ENCODE data around the gene PACRGL.

The PACRGL gene

GRCh38 chr4:20681271-20681670 is 19.0 kb upstream of the PACRGL start:
- Histone ChIP-seq H3K9ac (ENCODE audit: low read length) (no peak overlapping the region), H3K27me3 (ENCODE audit: control insufficient read depth in 1 of 2, insufficient read depth in 2 of 2, low read length in 2 of 2) (no peaks in the 10 kb centered on the region), H3K4me1 (ENCODE audit: insufficient read depth, low read length) (peaks cover 24% of the 10 kb centered on the region), H3K36me3 (ENCODE audit: insufficient read depth, low read length) (no peaks in the 10 kb centered on the region), H3K4me3 (ENCODE audit: low read depth in 1 of 2, low read length in 2 of 2) (no peak overlapping the region), H3K27ac (ENCODE audit: low read depth, low read length) (no peak overlapping the region), H3K9me3 (ENCODE audit: low read length) (no peaks in the 10 kb centered on the region)

GRCh38 chr4:20682853-20683252 is 17.4 kb upstream of the PACRGL start:
- H3K4me3 ChIP-seq (ENCODE audit: low read depth in 1 of 2, low read length in 2 of 2), result no peak overlapping the region
- H3K36me3 ChIP-seq (ENCODE audit: insufficient read depth, low read length), result no peaks in the 10 kb centered on the region
- no peak overlapping the region for H3K9ac ChIP-seq (ENCODE audit: low read length)
- H3K27me3 ChIP-seq (ENCODE audit: control insufficient read depth in 1 of 2, insufficient read depth in 2 of 2, low read length in 2 of 2), result no peaks in the 10 kb centered on the region
- no peak overlapping the region for H3K27ac ChIP-seq (ENCODE audit: low read depth, low read length)
- H3K9me3 ChIP-seq (ENCODE audit: low read length), result no peaks in the 10 kb centered on the region
- H3K4me1 ChIP-seq (ENCODE audit: insufficient read depth, low read length), result peaks cover 15% of the 10 kb centered on the region

GRCh38 chr4:20683766-20684165 is 16.5 kb upstream of the PACRGL start:
- no peaks in the 10 kb centered on the region for H3K9me3 ChIP-seq (ENCODE audit: low read length)
- no peak overlapping the region for H3K27ac ChIP-seq (ENCODE audit: low read depth, low read length)

DNA sequence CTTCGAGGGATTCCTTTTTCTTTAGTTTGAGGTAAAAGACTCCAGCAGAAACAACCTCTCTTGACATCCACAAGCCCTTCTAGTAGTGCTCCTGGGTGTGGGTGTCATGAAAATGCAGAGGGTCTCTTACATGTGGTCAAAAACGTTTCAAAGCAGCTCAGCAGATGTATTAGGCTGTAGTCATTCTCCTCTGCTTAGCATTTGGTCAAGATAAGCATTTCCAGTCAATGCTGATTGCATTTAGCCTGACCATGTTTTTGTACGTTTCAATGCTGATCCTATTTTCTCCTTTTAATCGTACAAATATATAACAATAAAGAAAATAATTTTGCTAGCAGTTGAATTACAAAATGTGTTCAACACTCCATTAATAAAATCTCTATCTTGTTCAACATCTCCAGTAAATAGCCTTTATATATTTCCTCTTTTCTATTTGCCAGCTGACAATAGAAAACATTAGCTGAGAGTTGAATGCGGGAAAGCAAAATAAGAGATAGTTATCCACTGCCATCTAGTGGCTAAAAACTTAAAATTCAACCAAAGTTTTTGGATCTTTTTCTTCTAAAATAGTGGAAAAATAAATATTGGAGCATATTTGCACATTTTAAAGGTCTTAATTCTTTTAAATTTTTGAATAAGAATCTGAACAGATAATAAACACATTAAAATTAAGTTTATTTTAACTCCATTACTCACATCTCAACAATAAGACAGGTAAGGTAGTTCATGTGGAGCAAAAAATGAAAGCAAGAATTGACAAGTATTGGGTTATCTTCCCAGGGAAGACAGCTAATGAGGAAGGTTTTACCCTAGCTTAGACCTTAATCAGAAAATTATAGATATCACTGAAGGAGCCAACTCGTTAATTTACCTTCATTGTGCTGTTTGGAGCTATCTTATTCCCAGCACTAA is 15.2 kb upstream of the PACRGL start:
- H3K4me3 ChIP-seq (ENCODE audit: low read depth in 1 of 2, low read length in 2 of 2), result no peak overlapping the region
- H3K4me1 ChIP-seq (ENCODE audit: insufficient read depth, low read length), result peaks cover 15% of the 10 kb centered on the region
- no peak overlapping the region for H3K27ac ChIP-seq (ENCODE audit: low read depth, low read length)
- H3K36me3 ChIP-seq (ENCODE audit: insufficient read depth, low read length), result no peaks in the 10 kb centered on the region
- no peak overlapping the region for H3K9ac ChIP-seq (ENCODE audit: low read length)
- H3K27me3 ChIP-seq (ENCODE audit: control insufficient read depth in 1 of 2, insufficient read depth in 2 of 2, low read length in 2 of 2), result no peaks in the 10 kb centered on the region
- H3K9me3 ChIP-seq (ENCODE audit: low read length), result no peaks in the 10 kb centered on the region

More at GRCh38 chr4:20683766-20684165, 16.5 kb upstream of the PACRGL start:
- peaks cover 15% of the 10 kb centered on the region for H3K4me1 ChIP-seq (ENCODE audit: insufficient read depth, low read length)
- H3K27me3 ChIP-seq (ENCODE audit: control insufficient read depth in 1 of 2, insufficient read depth in 2 of 2, low read length in 2 of 2), result no peaks in the 10 kb centered on the region
- H3K4me3 ChIP-seq (ENCODE audit: low read depth in 1 of 2, low read length in 2 of 2), result no peak overlapping the region
- H3K9ac ChIP-seq (ENCODE audit: low read length), result no peak overlapping the region
- H3K36me3 ChIP-seq (ENCODE audit: insufficient read depth, low read length), result no peaks in the 10 kb centered on the region

- no peaks in the 10 kb centered on the region for H3K9me3 ChIP-seq (ENCODE audit: low read length)
- no peaks in the 10 kb centered on the region for H3K36me3 ChIP-seq (ENCODE audit: insufficient read depth, low read length)
- no peak overlapping the region for H3K4me3 ChIP-seq (ENCODE audit: low read depth in 1 of 2, low read length in 2 of 2)
- H3K27me3 ChIP-seq (ENCODE audit: control insufficient read depth in 1 of 2, insufficient read depth in 2 of 2, low read length in 2 of 2), result no peaks in the 10 kb centered on the region
- H3K9ac ChIP-seq (ENCODE audit: low read length), result no peak overlapping the region
- H3K4me1 ChIP-seq (ENCODE audit: insufficient read depth, low read length), result peaks cover 3% of the 10 kb centered on the region
- H3K27ac ChIP-seq (ENCODE audit: low read depth, low read length), result no peak overlapping the region
These were observed 12.4 kb upstream of the PACRGL start for GRCh38 chr4:20687864-20688263.

DNA sequence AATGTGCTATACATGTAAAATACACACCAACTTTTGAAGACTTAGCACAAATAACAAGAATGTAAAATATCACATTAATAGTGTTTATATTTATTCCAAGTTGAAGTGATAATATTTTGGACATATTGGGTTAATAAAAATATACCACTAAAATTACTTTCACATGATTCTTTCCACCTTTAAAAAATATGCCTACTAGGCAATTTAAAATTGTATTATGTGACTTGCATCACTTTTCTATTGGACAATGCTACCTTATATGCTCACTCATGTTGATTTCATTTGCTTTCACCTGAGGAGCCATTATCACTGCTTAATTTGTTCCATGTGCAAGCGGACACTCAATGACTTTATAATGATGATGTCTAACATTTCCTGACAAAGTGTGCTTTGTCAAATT is 3.4 kb upstream of the PACRGL start:
- Histone ChIP-seq H3K36me3 (ENCODE audit: insufficient read depth, low read length) (no peaks in the 10 kb centered on the region), H3K4me3 (ENCODE audit: low read depth in 1 of 2, low read length in 2 of 2) (no peak overlapping the region), H3K9ac (ENCODE audit: low read length) (no peak overlapping the region)

GRCh38 chr4:20698382-20698781 is 1.9 kb upstream of the PACRGL start:
- no peaks in the 10 kb centered on the region for H3K36me3 ChIP-seq (ENCODE audit: insufficient read depth, low read length)
- peaks cover 15% of the 10 kb centered on the region for H3K4me1 ChIP-seq (ENCODE audit: insufficient read depth, low read length)
- H3K27ac ChIP-seq (ENCODE audit: low read depth, low read length), result no peak overlapping the region
- H3K9me3 ChIP-seq (ENCODE audit: low read length), result no peaks in the 10 kb centered on the region
- no peak overlapping the region for H3K9ac ChIP-seq (ENCODE audit: low read length)
- H3K27me3 ChIP-seq (ENCODE audit: control insufficient read depth in 1 of 2, insufficient read depth in 2 of 2, low read length in 2 of 2), result no peaks in the 10 kb centered on the region
- no peak overlapping the region for H3K4me3 ChIP-seq (ENCODE audit: low read depth in 1 of 2, low read length in 2 of 2)

More for the DNA sequence above, 3.4 kb upstream of the PACRGL start:
- Histone ChIP-seq H3K4me1 (ENCODE audit: insufficient read depth, low read length) (peaks cover 14% of the 10 kb centered on the region), H3K9me3 (ENCODE audit: low read length) (no peaks in the 10 kb centered on the region), H3K27me3 (ENCODE audit: control insufficient read depth in 1 of 2, insufficient read depth in 2 of 2, low read length in 2 of 2) (no peaks in the 10 kb centered on the region), H3K27ac (ENCODE audit: low read depth, low read length) (no peak overlapping the region)

- Histone ChIP-seq H3K27me3 (ENCODE audit: control insufficient read depth in 1 of 2, insufficient read depth in 2 of 2, low read length in 2 of 2) (no peaks in the 10 kb centered on the region), H3K9me3 (ENCODE audit: low read length) (no peaks in the 10 kb centered on the region), H3K4me3 (ENCODE audit: low read depth in 1 of 2, low read length in 2 of 2) (no peak overlapping the region), H3K4me1 (ENCODE audit: insufficient read depth, low read length) (peaks cover 15% of the 10 kb centered on the region), H3K9ac (ENCODE audit: low read length) (no peak overlapping the region), H3K27ac (ENCODE audit: low read depth, low read length) (no peak overlapping the region), H3K36me3 (ENCODE audit: insufficient read depth, low read length) (no peaks in the 10 kb centered on the region)
These were observed 1.4 kb upstream of the PACRGL start for GRCh38 chr4:20698820-20699219.

DNA sequence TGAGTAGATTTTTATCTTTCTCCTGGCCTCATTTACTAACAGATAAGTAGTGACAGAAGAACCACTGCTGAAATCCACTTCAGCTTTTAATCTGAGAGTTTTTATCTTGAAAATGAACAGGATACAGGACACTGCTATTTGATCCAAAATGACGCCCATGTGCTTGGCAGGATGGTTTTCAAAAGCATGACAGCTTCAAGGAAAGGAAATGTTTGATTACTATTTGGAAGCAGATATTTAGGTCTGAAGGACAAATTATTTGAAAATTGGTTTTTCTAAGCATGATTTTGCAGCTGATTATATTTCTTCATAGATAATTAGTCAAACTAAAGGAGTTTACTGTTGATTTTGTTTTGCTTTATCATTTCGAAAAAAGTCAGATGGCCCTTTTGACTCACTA is 11.1 kb downstream of the PACRGL start:
- peaks cover 10% of the 10 kb centered on the region for H3K36me3 ChIP-seq (ENCODE audit: insufficient read depth, low read length)
- H3K4me3 ChIP-seq (ENCODE audit: low read depth in 1 of 2, low read length in 2 of 2), result no peak overlapping the region
- no peak overlapping the region for H3K27ac ChIP-seq (ENCODE audit: low read depth, low read length)
- no peaks in the 10 kb centered on the region for H3K9me3 ChIP-seq (ENCODE audit: low read length)
- H3K27me3 ChIP-seq (ENCODE audit: control insufficient read depth in 1 of 2, insufficient read depth in 2 of 2, low read length in 2 of 2), result no peaks in the 10 kb centered on the region
- no peak overlapping the region for H3K9ac ChIP-seq (ENCODE audit: low read length)
- no peaks in the 10 kb centered on the region for H3K4me1 ChIP-seq (ENCODE audit: insufficient read depth, low read length)

GRCh38 chr4:20723019-20723418 is 22.8 kb downstream of the PACRGL start:
- Histone ChIP-seq H3K9ac (ENCODE audit: low read length) (no peak overlapping the region), H3K9me3 (ENCODE audit: low read length) (no peaks in the 10 kb centered on the region), H3K36me3 (ENCODE audit: insufficient read depth, low read length) (peaks cover 28% of the 10 kb centered on the region), H3K4me3 (ENCODE audit: low read depth in 1 of 2, low read length in 2 of 2) (no peak overlapping the region), H3K27me3 (ENCODE audit: control insufficient read depth in 1 of 2, insufficient read depth in 2 of 2, low read length in 2 of 2) (no peaks in the 10 kb centered on the region), H3K4me1 (ENCODE audit: insufficient read depth, low read length) (no peaks in the 10 kb centered on the region), H3K27ac (ENCODE audit: low read depth, low read length) (no peak overlapping the region)

- Histone ChIP-seq H3K27ac (ENCODE audit: low read depth, low read length) (no peak overlapping the region), H3K4me3 (ENCODE audit: low read depth in 1 of 2, low read length in 2 of 2) (no peak overlapping the region), H3K4me1 (ENCODE audit: insufficient read depth, low read length) (no peaks in the 10 kb centered on the region), H3K9me3 (ENCODE audit: low read length) (no peaks in the 10 kb centered on the region), H3K9ac (ENCODE audit: low read length) (no peak overlapping the region), H3K27me3 (ENCODE audit: control insufficient read depth in 1 of 2, insufficient read depth in 2 of 2, low read length in 2 of 2) (no peaks in the 10 kb centered on the region), H3K36me3 (ENCODE audit: insufficient read depth, low read length) (peaks cover 28% of the 10 kb centered on the region)
These were observed 23.2 kb downstream of the PACRGL start for GRCh38 chr4:20723463-20723862.

GRCh38 chr4:20724915-20725314 is 24.7 kb downstream of the PACRGL start:
- H3K36me3 ChIP-seq (ENCODE audit: insufficient read depth, low read length), result peaks cover 29% of the 10 kb centered on the region
- no peaks in the 10 kb centered on the region for H3K27me3 ChIP-seq (ENCODE audit: control insufficient read depth in 1 of 2, insufficient read depth in 2 of 2, low read length in 2 of 2)
- H3K27ac ChIP-seq (ENCODE audit: low read depth, low read length), result no peak overlapping the region
- H3K9me3 ChIP-seq (ENCODE audit: low read length), result no peaks in the 10 kb centered on the region
- H3K4me3 ChIP-seq (ENCODE audit: low read depth in 1 of 2, low read length in 2 of 2), result no peak overlapping the region
- no peaks in the 10 kb centered on the region for H3K4me1 ChIP-seq (ENCODE audit: insufficient read depth, low read length)
- no peak overlapping the region for H3K9ac ChIP-seq (ENCODE audit: low read length)

Data from muscle layer of colon (tissue), 2 donors.